GM18502 (cell line): Measurements from ENCODE around the gene RRAD.
"Not testable (repeated sequence)": the region's sequence is repeated elsewhere in the genome, so short reads cannot be mapped to it uniquely, and the experiment has no call there.

Experiments used
- ATAC-seq: cut with Tn5 transposase; IDR thresholded peaks from one replicate; pipeline ENCODE4 v1.9.1; 2021; ENCODE audit warnings: mild to moderate bottlenecking; ENCODE audit not compliant: unreplicated experiment, poor library complexity

Gene RRAD

GRCh38 chr16:66904428-66904845 is 20.9 kb downstream of the RRAD start:
- ATAC-seq, result no peak

GRCh38 chr16:66903544-66904427 is 21.5 kb downstream of the RRAD start:
- no peak for ATAC-seq

GRCh38 chr16:66902648-66903543 is 22.4 kb downstream of the RRAD start:
- no peak for ATAC-seq

- ATAC-seq, result no peak
Observed at GRCh38 chr16:66901626-66902025, 23.7 kb downstream of the RRAD start.

- no peak for ATAC-seq
Observed at GRCh38 chr16:66900721-66901441, 24.5 kb downstream of the RRAD start.

GRCh38 chr16:66899945-66900710 is 25.2 kb downstream of the RRAD start:
- no peak for ATAC-seq

GRCh38 chr16:66899310-66899944 is 25.9 kb downstream of the RRAD start:
- ATAC-seq, result no peak

- no peak for ATAC-seq
Observed at GRCh38 chr16:66898933-66899309, 26.4 kb downstream of the RRAD start.

GRCh38 chr16:66898207-66898606 is 27.1 kb downstream of the RRAD start:
- no peak for ATAC-seq

- not testable (repeated sequence) for ATAC-seq
Observed at GRCh38 chr16:66896682-66897081, 28.7 kb downstream of the RRAD start.

- ATAC-seq, result no peak
Observed at GRCh38 chr16:66895999-66896398, 29.3 kb downstream of the RRAD start.

- ATAC-seq, result no peak
Observed at GRCh38 chr16:66895689-66895979, 29.7 kb downstream of the RRAD start.

GRCh38 chr16:66894948-66895688 is 30.2 kb downstream of the RRAD start:
- ATAC-seq, result no peak

- ATAC-seq, result no peak
Observed at GRCh38 chr16:66894055-66894454, 31.3 kb downstream of the RRAD start.

GRCh38 chr16:66891797-66892196 is 33.5 kb downstream of the RRAD start:
- no peak for ATAC-seq

GRCh38 chr16:66891360-66891759 is 34.0 kb downstream of the RRAD start:
- ATAC-seq, result no peak

GRCh38 chr16:66890799-66891198 is 34.5 kb downstream of the RRAD start:
- ATAC-seq, result no peak

GRCh38 chr16:66889622-66890021 is 35.7 kb downstream of the RRAD start:
- ATAC-seq, result no peak
